ENCODE results near the gene ZNF43. TPM values are rescaled to one million over a fixed set of nuclear protein-coding genes. Genes with fewer than 3 reads are reported as not detected.

Gene ZNF43
- total and polyA plus RNA-seq, 2 of the 8 experiments (the other 6 are each of a cell fraction or from before 2014, with no cell fraction given) = 24.7 to 53.1 TPM

GRCh38 chr19:21823224-21823623, 12.8 kb downstream of the ZNF43 start:
- no peak overlapping the region for H2BK5ac ChIP-seq (ENCODE audit: low read depth, low read length)
- H4K20me1 ChIP-seq (replicated peaks in 1 of 2; ENCODE audit: control insufficient read depth in 1 of 2, insufficient read depth in 2 of 2, low read length in 2 of 2) = no peaks in the 10 kb centered on the region
- no peak overlapping the region for H3K56ac ChIP-seq (replicated peaks; ENCODE audit: insufficient read length, low read depth, low read length)
- TF ChIP-seq EZH2 (IDR thresholded peaks at IDR 0.05; ENCODE audit: low read depth, low read length, severe bottlenecking) = no peak
- no peak for TF ChIP-seq SIX5 (IDR thresholded peaks at IDR 0.05; ENCODE audit: low read depth, low read length)
- no peak for TF ChIP-seq E2F6 (IDR thresholded peaks at IDR 0.05)
- TF ChIP-seq ATF3 (IDR thresholded peaks at IDR 0.05; ENCODE audit: insufficient read depth, low read depth, low read length) = no peak
- no peak for TF ChIP-seq BCL11A (IDR thresholded peaks at IDR 0.05; ENCODE audit: low read depth in 2 of 2, low read length in 2 of 2)
- TF ChIP-seq POU5F1 (IDR thresholded peaks at IDR 0.05; ENCODE audit: low read depth, low read length) = no peak
- no peak for TF ChIP-seq KDM1A (IDR thresholded peaks at IDR 0.05; ENCODE audit: borderline replicate concordance, low read length)
- no peak for TF ChIP-seq CEBPB (IDR thresholded peaks at IDR 0.05; ENCODE audit: low read depth, low read length)
- TF ChIP-seq TBP (IDR thresholded peaks at IDR 0.05; ENCODE audit: low read depth, low read length) = no peak
- TF ChIP-seq JUN (IDR thresholded peaks at IDR 0.05; ENCODE audit: low read depth, low read length) = no peak
- no peak for TF ChIP-seq TCF12 (IDR thresholded peaks at IDR 0.05; ENCODE audit: low read depth, low read length)
- no peak overlapping the region for H4K5ac ChIP-seq (ENCODE audit: insufficient read length, low read depth, low read length)
- H3K4ac ChIP-seq (replicated peaks; ENCODE audit: insufficient read length, low read depth, low read length) = no peak overlapping the region
- no peak overlapping the region for H2AK5ac ChIP-seq (ENCODE audit: low read depth, low read length)
- 94% methylated on average over 2 of the region's 4 CpGs; no CpG with 5 or more reads in 1 of the 2 experiments for WGBS, 2 experiments (ENCODE audit: extremely low coverage in 1 of 2, insufficient coverage in 1 of 2, insufficient read length in 1 of 2, insufficient replicate concordance in 2 of 2, low coverage in 1 of 2, low lambda C conversion rate in 2 of 2, missing lambda C conversion rate in 1 of 2)
- no peak overlapping the region for H3K9ac ChIP-seq (replicated peaks in 1 of 4; ENCODE audit: extremely low read depth in 1 of 4, low read depth in 3 of 4, low read length in 3 of 4)
- H3K4me1 ChIP-seq (replicated peaks in 1 of 4; ENCODE audit: control insufficient read depth in 3 of 4, insufficient read depth in 4 of 4, low read length in 3 of 4) = no peaks in the 10 kb centered on the region
- FAIRE-seq = no peak
- H3K18ac ChIP-seq (ENCODE audit: extremely low read depth, low read length) = no peak overlapping the region
- H2BK15ac ChIP-seq (ENCODE audit: low read length) = no peak overlapping the region
- no peak overlapping the region for H4K91ac ChIP-seq (replicated peaks; ENCODE audit: insufficient read length, low read length)
- no peaks in the 10 kb centered on the region for H3K27me3 ChIP-seq (replicated peaks in 1 of 4; ENCODE audit: control insufficient read depth in 3 of 4, extremely low read depth in 1 of 4, insufficient read depth in 3 of 4, low read length in 3 of 4)
- peaks cover 0 to 8% of the 10 kb centered on the region in 2 experiments; a peak in 1 of 4 replicates for H3K79me2 ChIP-seq (ENCODE audit: control insufficient read depth in 1 of 2, insufficient read depth in 2 of 2, low read length in 2 of 2)
- no peak overlapping the region for H3K4me2 ChIP-seq (ENCODE audit: insufficient read depth in 1 of 2, low read depth in 2 of 2, low read length in 2 of 2)
- CTCF ChIA-PET (ENCODE audit: partially characterized antibody) = no interaction called here
- H2BK120ac ChIP-seq (replicated peaks; ENCODE audit: low read depth, low read length) = no peak overlapping the region
- H3K4me3 ChIP-seq (ENCODE audit: extremely low read depth in 1 of 4, insufficient read depth in 2 of 4, low read depth in 3 of 4, low read length in 4 of 4) = no peak overlapping the region
- H4K8ac ChIP-seq (ENCODE audit: extremely low read depth, insufficient read depth, low read length) = no peak overlapping the region
- peaks cover 0 to 19% (median 7%) of the 10 kb centered on the region in 4 experiments; a peak in 6 of 8 replicates for H3K36me3 ChIP-seq (ENCODE audit: control insufficient read depth in 2 of 4, insufficient read depth in 4 of 4, low read length in 3 of 4)
- no peak overlapping the region for H2AFZ ChIP-seq (ENCODE audit: low read length)
- H3K23me2 ChIP-seq (ENCODE audit: low read depth, low read length) = no peaks in the 10 kb centered on the region
- no peak overlapping the region for H2BK12ac ChIP-seq (ENCODE audit: low read depth, low read length)
- H3K23ac ChIP-seq (ENCODE audit: insufficient read length) = no peak overlapping the region
- peaks cover 2% of the 10 kb centered on the region; the same call in 1 of the 2 replicates for H3K79me1 ChIP-seq (ENCODE audit: low read depth, low read length)
- no peak overlapping the region for H3K14ac ChIP-seq (ENCODE audit: insufficient read length)
- H3K9me3 ChIP-seq (ENCODE audit: insufficient read depth in 2 of 2, low read depth in 1 of 2, low read length in 1 of 2) = no peaks in the 10 kb centered on the region
- DNase-seq (ENCODE audit: low read depth in 1 of 2, low spot score in 2 of 2) = no peak
- no peak overlapping the region for H2BK20ac ChIP-seq (ENCODE audit: low read length)
- POLR2A ChIA-PET (ENCODE audit: partially characterized antibody) = interaction anchor here (1.1 to 9.2 kb wide), 4 partner anchors 11 to 56 kb away, joined by 3 to 93 read pairs (median 4); partner anchors contain the start of genes ZNF100 and ZNF43
- H3K27ac ChIP-seq (ENCODE audit: low read depth, low read length) = no peak overlapping the region
